WTC11 (cell line): ENCODE data around the gene ERVMER34-1. TPM values are rescaled to one million over a fixed set of nuclear protein-coding genes. Genes with fewer than 3 reads are reported as not detected.

Source experiments
- ATF1 ChIP-seq: sonication (generic); formaldehyde crosslinking; IDR thresholded peaks from 2 replicates; pipeline ENCODE4 v1.8.1; 2023; ENCODE audit warnings: mild to moderate bottlenecking, moderate library complexity, missing genetic modification reagents
- ATF2 ChIP-seq: sonication (generic); formaldehyde crosslinking; IDR thresholded peaks from 2 replicates; pipeline ENCODE4 v1.8.1; 2022; ENCODE audit warnings: low read depth, missing genetic modification reagents, borderline replicate concordance
- CBFB ChIP-seq: sonication (generic); formaldehyde crosslinking; IDR thresholded peaks from 2 replicates; pipeline ENCODE4 v1.8.1; 2022; ENCODE audit warnings: mild to moderate bottlenecking, low read depth, missing genetic modification reagents
- E2F5 ChIP-seq: sonication (generic); formaldehyde crosslinking; IDR thresholded peaks from 2 replicates; pipeline ENCODE4 v1.8.1; 2022; ENCODE audit warnings: mild to moderate bottlenecking, moderate library complexity, missing genetic modification reagents
- FOXP4 ChIP-seq: sonication (generic); formaldehyde crosslinking; IDR thresholded peaks from 2 replicates; pipeline ENCODE4 v1.8.0; 2022; ENCODE audit warnings: mild to moderate bottlenecking, missing genetic modification reagents
- GRHL2 ChIP-seq: fragments of 250-450 bp; sonication (Bioruptor Pico); IDR thresholded peaks from 2 replicates; pipeline ENCODE4 v1.8.0; 2022; ENCODE audit warnings: mild to moderate bottlenecking, moderate library complexity; ENCODE audit not compliant: insufficient replicate concordance, severe bottlenecking
- HMGXB4 ChIP-seq: sonication (generic); formaldehyde crosslinking; IDR thresholded peaks from 2 replicates; pipeline ENCODE4 v1.8.1; 2023; ENCODE audit warnings: mild to moderate bottlenecking, moderate library complexity, missing genetic modification reagents
- IRF1 ChIP-seq: sonication (generic); formaldehyde crosslinking; IDR thresholded peaks from 2 replicates; pipeline ENCODE4 v1.8.0; 2023; ENCODE audit warnings: missing genetic modification reagents
- JUN ChIP-seq: sonication (generic); formaldehyde crosslinking; IDR thresholded peaks from 2 replicates; pipeline ENCODE4 v1.8.0; 2023; ENCODE audit warnings: mild to moderate bottlenecking, missing genetic modification reagents
- MXD4 ChIP-seq: fragments of 250-450 bp; sonication (Bioruptor Pico); IDR thresholded peaks from 2 replicates; pipeline ENCODE4 v1.8.0; 2021; ENCODE audit warnings: mild to moderate bottlenecking, moderate library complexity, borderline replicate concordance
- NFATC4 ChIP-seq: fragments of 250-450 bp; sonication (Bioruptor Pico); IDR thresholded peaks from 2 replicates; pipeline ENCODE4 v1.9.0; 2021; ENCODE audit warnings: mild to moderate bottlenecking
- NR2C2 ChIP-seq: sonication (generic); formaldehyde crosslinking; IDR thresholded peaks from 2 replicates; pipeline ENCODE4 v1.8.0; 2022; ENCODE audit warnings: mild to moderate bottlenecking, missing genetic modification reagents
- PRDM15 ChIP-seq: sonication (generic); formaldehyde crosslinking; IDR thresholded peaks from 2 replicates; pipeline ENCODE4 v1.8.0; 2022; ENCODE audit warnings: missing genetic modification reagents
- PRRX2 ChIP-seq: fragments of 250-450 bp; sonication (Bioruptor Pico); IDR thresholded peaks from 2 replicates; pipeline ENCODE4 v1.8.0; 2021; ENCODE audit warnings: mild to moderate bottlenecking
- RELA ChIP-seq: sonication (generic); formaldehyde crosslinking; IDR thresholded peaks from 2 replicates; pipeline ENCODE4 v1.8.1; 2022; ENCODE audit warnings: missing genetic modification reagents, mild to moderate bottlenecking, borderline replicate concordance
- SMAD4 ChIP-seq: sonication (generic); formaldehyde crosslinking; IDR thresholded peaks from 2 replicates; pipeline ENCODE4 v1.8.0; 2022; ENCODE audit warnings: mild to moderate bottlenecking, missing genetic modification reagents
- ZNF121 ChIP-seq: sonication (generic); formaldehyde crosslinking; IDR thresholded peaks from 2 replicates; pipeline ENCODE4 v1.8.0; 2023; ENCODE audit warnings: missing genetic modification reagents
- ZNF281 ChIP-seq: sonication (generic); formaldehyde crosslinking; IDR thresholded peaks from 2 replicates; pipeline ENCODE4 v1.8.0; 2023; ENCODE audit warnings: mild to moderate bottlenecking, missing genetic modification reagents
- ZNF317 ChIP-seq: sonication (generic); formaldehyde crosslinking; IDR thresholded peaks from 2 replicates; pipeline ENCODE4 v1.8.1; 2023; ENCODE audit warnings: low read depth, mild to moderate bottlenecking, moderate library complexity, missing genetic modification reagents, borderline replicate concordance
- ZNF396 ChIP-seq: fragments of 250-450 bp; sonication (Bioruptor Pico); IDR thresholded peaks from 2 replicates; pipeline ENCODE4 v1.8.0; 2021; ENCODE audit warnings: mild to moderate bottlenecking, moderate library complexity, borderline replicate concordance
- ZNF423 ChIP-seq: fragments of 250-450 bp; sonication (Bioruptor Pico); IDR thresholded peaks from 2 replicates; pipeline ENCODE4 v2.1.2; 2022; ENCODE audit warnings: mild to moderate bottlenecking, moderate library complexity
- ZNF512 ChIP-seq: sonication (generic); formaldehyde crosslinking; IDR thresholded peaks from 2 replicates; pipeline ENCODE4 v1.8.1; 2022; ENCODE audit warnings: missing genetic modification reagents, borderline replicate concordance
- total RNA-seq: library from RNA; stranded (reverse); gene quantifications from 3 replicates; pipeline ENCODE4 v1.2.3, GENCODE V29; 2021

ERVMER34-1 gene
- total RNA-seq, 1 experiment from 2014 or later: 14.6 TPM

- peak; percentile 39; the same call in 1 of the 2 replicates for TF ChIP-seq ZNF281
- 0 out of 2 replicates have a peak, but pooled peaks have one; percentile 41 for TF ChIP-seq HMGXB4
- TF ChIP-seq E2F5 (CRISPR knock-in tag): peak; percentile 72; the same call in 1 of the 2 replicates
- TF ChIP-seq ATF2: no peak
- no peak for TF ChIP-seq ZNF512
- no peak for TF ChIP-seq ZNF121
- TF ChIP-seq CBFB (CRISPR knock-in tag): no peak
- no peak for TF ChIP-seq FOXP4 (CRISPR knock-in tag)
- no peak for TF ChIP-seq ZNF317 (CRISPR knock-in tag)
- TF ChIP-seq GRHL2 (CRISPR knock-in tag): no peak
- no peak for TF ChIP-seq SMAD4
- TF ChIP-seq ZNF396: no peak
- TF ChIP-seq NR2C2: no peak; the same call in 1 of the 2 replicates
- peak; percentile 73; the same call in 1 of the 2 replicates for TF ChIP-seq JUN (CRISPR knock-in tag)
- no peak for TF ChIP-seq MXD4 (CRISPR knock-in tag)
- TF ChIP-seq ATF1 (CRISPR knock-in tag): no peak
- no peak for TF ChIP-seq RELA (CRISPR knock-in tag)
- TF ChIP-seq NFATC4 (CRISPR knock-in tag): peak; percentile 87
- 0 out of 2 replicates have a peak, but pooled peaks have one; percentile 86 for TF ChIP-seq PRRX2 (CRISPR knock-in tag)
- peak; percentile 54; the same call in 1 of the 2 replicates for TF ChIP-seq IRF1 (CRISPR knock-in tag)
- TF ChIP-seq PRDM15 (CRISPR knock-in tag): peak; percentile 69
- no peak for TF ChIP-seq ZNF423
Measured at GRCh38 chr4:52721968-52722815, 29.0 kb downstream of the ERVMER34-1 start (continued).
